H1 (cell line): ENCODE data around the gene HBS1L. TPM values are rescaled to one million over a fixed set of nuclear protein-coding genes. Genes with fewer than 3 reads are reported as not detected.

Experiments used
- HDAC2 ChIP-seq, 2 experiments: fragments of 300-600 bp in 1 of 2; sonication (generic) in 1 of 2; IDR thresholded peaks; 2 replicates each; pipeline ENCODE4 v1.6.1; 2011 to 2012; ENCODE audit warnings: low read depth in 2 of 2, low read length in 2 of 2, mild to moderate bottlenecking in 2 of 2, moderate library complexity in 2 of 2, borderline replicate concordance in 1 of 2, inconsistent platforms in 1 of 2
- polyA plus RNA-seq, 7 experiments: library from polyadenylated mRNA; depleted of rRNA in 3 of 7; stranded (reverse) in 5 of 7; unstranded in 2 of 7; fragments of >200 nt in 5 of 7; fragments of 200-250 nt in 2 of 7; gene quantifications; 1 replicate in 5 of 7; 2 replicates in 1 of 7; 4 replicates in 1 of 7; pipeline versions ENCODE4 v1.2.1 to v1.2.3, GENCODE V29; 2011 to 2013; ENCODE audit warnings: missing spikeins in 2 of 7, mixed read lengths in 2 of 7
- total RNA-seq: library from RNA; stranded (reverse); fragmentation: NEBNext Ultra II Directional; extraction: Animal tissue kit (Norgen Biotek cat#: 25700); gene quantifications from 2 replicates; pipeline ENCODE4 v1.2.1, GENCODE V29; 2021
- TF ChIP-seq, protein P1 (sequence below), 3 experiments: IDR thresholded peaks; 1 replicate in 2 of 3; 2 replicates in 1 of 3; pipeline versions ENCODE4 v1.5.1 to v1.6.1; 2011; ENCODE audit warnings: low read length in 3 of 3, mild to moderate bottlenecking in 3 of 3, inconsistent platforms in 2 of 3, low read depth in 1 of 3, moderate library complexity in 1 of 3; ENCODE audit not compliant: insufficient read depth in 1 of 3; ENCODE audit errors: control extremely low read depth in 1 of 3

HBS1L gene
- total and polyA plus RNA-seq, 2 of the 8 experiments (the other 6 are each of a cell fraction or from before 2014, with no cell fraction given): 28.1 to 97.1 TPM

GRCh38 chr6:135085700-135086413, 31.2 kb upstream of the HBS1L start (continued):
- TF ChIP-seq, protein P1, sequence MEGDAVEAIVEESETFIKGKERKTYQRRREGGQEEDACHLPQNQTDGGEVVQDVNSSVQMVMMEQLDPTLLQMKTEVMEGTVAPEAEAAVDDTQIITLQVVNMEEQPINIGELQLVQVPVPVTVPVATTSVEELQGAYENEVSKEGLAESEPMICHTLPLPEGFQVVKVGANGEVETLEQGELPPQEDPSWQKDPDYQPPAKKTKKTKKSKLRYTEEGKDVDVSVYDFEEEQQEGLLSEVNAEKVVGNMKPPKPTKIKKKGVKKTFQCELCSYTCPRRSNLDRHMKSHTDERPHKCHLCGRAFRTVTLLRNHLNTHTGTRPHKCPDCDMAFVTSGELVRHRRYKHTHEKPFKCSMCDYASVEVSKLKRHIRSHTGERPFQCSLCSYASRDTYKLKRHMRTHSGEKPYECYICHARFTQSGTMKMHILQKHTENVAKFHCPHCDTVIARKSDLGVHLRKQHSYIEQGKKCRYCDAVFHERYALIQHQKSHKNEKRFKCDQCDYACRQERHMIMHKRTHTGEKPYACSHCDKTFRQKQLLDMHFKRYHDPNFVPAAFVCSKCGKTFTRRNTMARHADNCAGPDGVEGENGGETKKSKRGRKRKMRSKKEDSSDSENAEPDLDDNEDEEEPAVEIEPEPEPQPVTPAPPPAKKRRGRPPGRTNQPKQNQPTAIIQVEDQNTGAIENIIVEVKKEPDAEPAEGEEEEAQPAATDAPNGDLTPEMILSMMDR (IDR thresholded peaks at IDR 0.05; ENCODE audit: control extremely low read depth in 1 of 3, insufficient read depth in 1 of 3, low read depth in 1 of 3, low read length in 3 of 3): no peak
- TF ChIP-seq HDAC2 (IDR thresholded peaks at IDR 0.05; ENCODE audit: borderline replicate concordance in 1 of 2, low read depth in 2 of 2, low read length in 2 of 2): no peak
- TF ChIP-seq, all 59 proteins: peak for 0
